GM19023 (cell line): ENCODE measurements around the gene BCL10.

Source experiments
- ATAC-seq: cut with Tn5 transposase; IDR thresholded peaks from one replicate; pipeline ENCODE4 v1.9.1; 2021; ENCODE audit warnings: mild to moderate bottlenecking, moderate library complexity; ENCODE audit not compliant: unreplicated experiment

The BCL10 gene

GRCh38 chr1:85300140-85300539, 23.7 kb upstream of the BCL10 start:
- no peak for ATAC-seq

GRCh38 chr1:85297855-85298629, 21.6 kb upstream of the BCL10 start:
- peak; percentile 83 for ATAC-seq

- ATAC-seq = no peak
Measured at GRCh38 chr1:85297538-85297854, 21.1 kb upstream of the BCL10 start.

- no peak for ATAC-seq
Measured at GRCh38 chr1:85296980-85297379, 20.5 kb upstream of the BCL10 start.

GRCh38 chr1:85295654-85296053, 19.2 kb upstream of the BCL10 start:
- no peak for ATAC-seq

- ATAC-seq = no peak
Measured at GRCh38 chr1:85295006-85295431, 18.6 kb upstream of the BCL10 start.

GRCh38 chr1:85290826-85291225, 14.4 kb upstream of the BCL10 start:
- no peak for ATAC-seq

GRCh38 chr1:85289848-85290335, 13.5 kb upstream of the BCL10 start:
- peak; percentile 63 for ATAC-seq

GRCh38 chr1:85289207-85289847, 12.9 kb upstream of the BCL10 start:
- ATAC-seq = peak; percentile 35

GRCh38 chr1:85284202-85284601, 7.8 kb upstream of the BCL10 start:
- ATAC-seq = no peak

- no peak for ATAC-seq
Measured at GRCh38 chr1:85283475-85284199, 7.2 kb upstream of the BCL10 start.

- ATAC-seq = no peak
Measured at GRCh38 chr1:85282424-85282823, 6.0 kb upstream of the BCL10 start.

GRCh38 chr1:85280636-85281035, 4.2 kb upstream of the BCL10 start:
- no peak for ATAC-seq

- no peak for ATAC-seq
Measured at GRCh38 chr1:85279458-85280080, 3.1 kb upstream of the BCL10 start.

- no peak for ATAC-seq
Measured at GRCh38 chr1:85278853-85279314, 2.5 kb upstream of the BCL10 start.

GRCh38 chr1:85277802-85278201, 1.4 kb upstream of the BCL10 start:
- ATAC-seq = no peak

GRCh38 chr1:85276978-85277639, 677 bp upstream of the BCL10 start:
- ATAC-seq = no peak

- ATAC-seq = peak; percentile 24
Measured at GRCh38 chr1:85275701-85276214, 674 bp downstream of the BCL10 start.

GRCh38 chr1:85274969-85275453, 1.4 kb downstream of the BCL10 start:
- ATAC-seq = no peak

- ATAC-seq = no peak
Measured at GRCh38 chr1:85273397-85273796, 3.0 kb downstream of the BCL10 start.
